Left cardiac atrium (tissue), 4 donors: ENCODE results near the gene CSAG3. TPM values are rescaled to one million over a fixed set of nuclear protein-coding genes. Genes with fewer than 3 reads are reported as not detected.
"Not testable (repeated sequence)": the region's sequence is repeated elsewhere in the genome, so short reads cannot be mapped to it uniquely, and the experiment has no call there.

Experiments used
- ATAC-seq, 2 donors: fragments of 200-7000 bp; cut with Tn5 transposase; one replicate each; pipeline ENCODE4 v1.9.1; 2020; ENCODE audit warnings: mild to moderate bottlenecking in 2 of 2, moderate library complexity in 2 of 2
- DNase-seq: peaks from one replicate; pipeline ENCODE4 v3.0.0-alpha.2; 2020
- intact Hi-C, 2 donors: fragments of 100-400 bp; cut with DNase I; formaldehyde crosslinking; loops; one replicate each; pipeline versions ENCODE4 v1.14.1 to v1.15.1; 2022 to 2023
- long read RNA-seq: library from polyadenylated mRNA; unstranded; transcript quantifications from one replicate; pipeline ENCODE4 v2.0.0, GENCODE V29; 2021
- total RNA-seq, 2 donors: library from RNA; stranded (reverse); fragmentation: NEBNext Ultra II Directional; extraction: Animal tissue kit (Norgen Biotek cat#: 25700); gene quantifications; one replicate each; pipeline ENCODE4 v1.2.1, GENCODE V29; 2021
- donor health status: DM: no; HTN: yes; CAD: no.
- donor health status: DM: no; HTN: yes; CAD: no; lungs with severe emphysema.
- donor health status: DM: yes; HTN: yes; CAD: no.
- donor health status: Dilated cardiomyopathy.

Gene CSAG3
- total RNA-seq: not detected
- long read RNA-seq: 0 reads

- DNase-seq, intact Hi-C loops, ATAC-seq: not testable (repeated sequence)
These were observed at the start of gene CSAG3 for GRCh38 chrX:152758918-152759317. TSS of gene CSAG3 (plus strand) at chrX:152759218.

- ATAC-seq, intact Hi-C loops, DNase-seq: not testable (repeated sequence)
These were observed 45.8 kb upstream of the CSAG3 start for GRCh38 chrX:152713195-152713594.

GRCh38 chrX:152713815-152714787 is 44.9 kb upstream of the CSAG3 start, which contains the start of gene MAGEA2B:
TSS of gene MAGEA2B (plus strand) at chrX:152714628. CDS start at chrX:152717107, 2,479 bp downstream.
- DNase-seq, ATAC-seq, intact Hi-C loops: not testable (repeated sequence)

DNA sequence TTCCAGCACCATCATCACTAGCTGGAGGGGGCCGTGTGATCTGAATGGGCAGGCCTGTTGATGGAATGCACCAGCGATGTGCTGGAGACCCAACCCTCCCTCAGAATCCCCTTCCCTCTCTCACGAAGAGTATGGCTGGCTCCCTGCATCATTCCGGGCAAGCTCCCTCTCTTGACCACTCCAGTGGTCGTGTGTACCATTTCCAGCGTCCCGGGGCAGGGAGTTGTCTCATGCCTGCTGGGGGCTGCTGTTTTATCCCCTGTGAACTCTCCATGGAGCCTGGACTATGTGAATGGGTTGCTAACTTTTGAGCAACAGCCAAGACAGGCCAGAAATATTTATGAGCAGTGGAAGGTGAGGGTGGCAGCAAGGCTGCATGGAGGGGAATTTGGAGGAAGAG is 33.6 kb upstream of the CSAG3 start:
- intact Hi-C loops: no loop called here
- DNase-seq: no peak
- no peak for ATAC-seq

DNA sequence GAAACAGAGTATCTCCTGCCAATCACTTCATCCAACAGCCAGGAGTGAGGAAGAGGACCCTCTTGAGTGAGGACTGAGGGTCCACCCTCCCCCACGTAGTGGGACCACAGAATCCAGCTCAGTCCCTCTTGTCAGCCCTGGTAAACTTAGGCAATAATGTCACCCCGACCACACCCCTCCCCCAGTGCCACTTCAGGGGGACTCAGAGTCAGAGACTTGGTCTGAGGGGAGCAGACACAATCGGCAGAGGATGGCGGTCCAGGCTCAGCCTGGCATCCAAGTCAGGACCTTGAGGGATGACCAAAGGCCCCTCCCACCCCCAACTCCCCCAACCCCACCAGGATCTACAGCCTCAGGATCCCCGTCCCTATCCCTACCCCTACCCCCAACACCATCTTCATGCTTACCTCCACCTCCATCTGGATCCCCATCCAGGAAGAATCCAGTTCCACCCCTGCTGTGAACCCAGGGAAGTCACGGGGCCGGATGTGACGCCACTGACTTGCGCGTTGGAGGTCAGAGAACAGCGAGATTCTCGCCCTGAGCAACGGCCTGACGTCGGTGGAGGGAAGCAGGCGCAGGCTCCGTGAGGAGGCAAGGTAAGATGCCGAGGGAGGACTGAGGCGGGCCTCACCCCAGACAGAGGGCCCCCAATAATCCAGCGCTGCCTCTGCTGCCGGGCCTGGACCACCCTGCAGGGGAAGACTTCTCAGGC is 25.6 kb upstream of the CSAG3 start, which contains the start of the genes CSAG1 and MAGEA12:
TSS of gene CSAG1 (minus strand) at position 461 of the 715 bp plus-strand sequence. CDS start 1,261 bp downstream, outside the sequence.
TSS of gene MAGEA12 (plus strand) at position 497 of the 715 bp plus-strand sequence. CDS start 2,405 bp downstream, outside the sequence.
- ATAC-seq (no peak), DNase-seq (no peak)
- intact Hi-C loops: no loop called here

GRCh38 chrX:152734143-152734858 is 24.7 kb upstream of the CSAG3 start:
- DNase-seq, intact Hi-C loops, ATAC-seq: not testable (repeated sequence)

- no peak for DNase-seq
- intact Hi-C loops: no loop called here
- ATAC-seq: no peak
These were observed 23.9 kb upstream of the CSAG3 start for GRCh38 chrX:152735101-152735500.

GRCh38 chrX:152735860-152736511 is 23.0 kb upstream of the CSAG3 start:
- DNase-seq: no peak
- no peak for ATAC-seq
- intact Hi-C loops: no loop called here

GRCh38 chrX:152736528-152736927 is 22.5 kb upstream of the CSAG3 start:
- DNase-seq, ATAC-seq, intact Hi-C loops: not testable (repeated sequence)

DNA sequence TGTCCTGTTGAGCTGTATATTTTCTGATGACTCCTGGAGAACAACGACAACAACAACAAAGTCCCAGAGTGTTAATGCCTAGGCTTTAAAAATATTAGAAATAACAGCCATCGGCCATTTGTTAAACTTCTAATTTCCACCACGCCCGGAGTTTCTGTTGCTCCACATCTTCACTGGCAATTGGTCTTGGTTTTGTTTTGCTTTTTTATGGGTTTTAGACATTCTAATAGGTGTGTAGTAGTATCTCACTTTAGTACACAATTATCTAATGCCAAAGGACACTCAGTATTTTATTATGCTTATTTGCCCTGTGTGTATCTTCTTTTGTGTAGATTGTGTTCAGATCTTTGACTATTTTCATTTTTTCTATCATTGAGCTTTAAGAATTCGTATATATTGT is 20.5 kb upstream of the CSAG3 start:
- ATAC-seq: no peak
- intact Hi-C loops: no loop called here
- DNase-seq: no peak

GRCh38 chrX:152753686-152754650 is 5.0 kb upstream of the CSAG3 start, which contains the start of gene MAGEA2:
TSS of gene MAGEA2 (minus strand) at chrX:152753842. CDS start at chrX:152751363, 2,479 bp downstream.
- DNase-seq, ATAC-seq, intact Hi-C loops: not testable (repeated sequence)

DNA sequence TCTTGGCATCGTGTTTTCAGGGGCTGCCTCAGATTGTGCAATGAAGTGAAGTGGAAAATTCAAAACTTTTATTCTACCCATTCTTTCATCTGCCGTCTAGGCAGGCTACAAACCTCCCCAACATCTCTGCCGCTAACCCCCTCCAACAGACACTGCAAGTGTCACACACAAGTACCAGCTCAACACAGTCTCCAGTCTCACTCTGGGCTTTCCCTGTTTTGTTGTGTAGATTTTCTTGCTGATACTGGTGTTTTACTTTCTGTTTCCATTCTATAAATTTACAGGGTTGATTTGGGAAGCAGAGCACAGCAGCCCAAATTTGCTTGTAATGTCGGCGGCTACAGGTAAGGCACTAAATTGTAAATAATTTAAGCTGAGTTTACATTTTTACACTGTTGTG is 4.1 kb upstream of the CSAG3 start:
- intact Hi-C loops, ATAC-seq, DNase-seq: not testable (repeated sequence)

- ATAC-seq, intact Hi-C loops, DNase-seq: not testable (repeated sequence)
These were observed 526 bp downstream of the CSAG3 start for GRCh38 chrX:152759544-152759943.

DNA sequence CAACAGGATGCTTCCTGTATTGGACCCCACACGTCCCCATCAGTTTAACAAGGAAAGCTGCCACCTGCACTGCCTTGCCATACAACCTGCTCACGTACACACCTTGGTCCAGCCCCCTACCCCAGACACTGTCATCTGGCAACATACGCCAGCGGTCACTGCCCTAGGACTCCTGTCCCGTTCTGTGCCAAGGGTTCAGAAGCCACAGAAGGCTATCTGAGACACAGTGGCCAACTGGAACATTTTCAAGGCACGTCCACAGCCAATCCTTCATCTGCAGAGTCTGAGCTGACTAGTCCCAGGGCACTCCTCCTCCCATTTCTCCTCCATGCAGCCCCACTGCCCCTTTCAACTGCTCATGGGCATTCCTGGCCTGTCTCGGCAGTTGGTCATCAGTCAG is 2.6 kb downstream of the CSAG3 start:
- DNase-seq, ATAC-seq, intact Hi-C loops: not testable (repeated sequence)

- DNase-seq, ATAC-seq, intact Hi-C loops: not testable (repeated sequence)
These were observed 7.5 kb downstream of the CSAG3 start for GRCh38 chrX:152766562-152766961.

- ATAC-seq, intact Hi-C loops, DNase-seq: not testable (repeated sequence)
These were observed 10.7 kb downstream of the CSAG3 start, which contains the start of gene MAGEA6 for GRCh38 chrX:152769549-152770289. TSS of gene MAGEA6 (minus strand) at chrX:152769689. CDS start at chrX:152767650, 2,039 bp downstream.
